ENCODE results near the gene PLCH1.

DNA sequence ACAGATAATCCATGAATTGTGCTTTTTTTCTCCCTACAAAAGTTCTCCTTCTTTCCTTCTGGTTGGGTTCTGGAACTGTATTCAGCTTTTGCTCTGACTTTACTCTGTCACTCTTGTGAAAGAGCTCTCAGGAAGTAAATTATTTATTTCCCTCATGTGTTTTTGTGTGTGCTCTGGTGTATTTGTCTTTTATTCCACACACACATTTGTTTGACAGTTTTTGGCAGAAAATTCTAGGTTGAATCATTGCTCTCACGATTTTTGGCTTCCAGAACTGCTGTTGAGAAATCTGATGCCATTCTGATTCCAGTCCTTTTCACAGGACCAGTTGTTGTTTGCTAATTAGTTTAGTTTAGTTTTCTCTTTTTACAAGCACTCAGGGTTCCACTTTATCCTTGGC lies 172.8 kb downstream of the PLCH1 start:
- TF ChIP-seq, protein P1, sequence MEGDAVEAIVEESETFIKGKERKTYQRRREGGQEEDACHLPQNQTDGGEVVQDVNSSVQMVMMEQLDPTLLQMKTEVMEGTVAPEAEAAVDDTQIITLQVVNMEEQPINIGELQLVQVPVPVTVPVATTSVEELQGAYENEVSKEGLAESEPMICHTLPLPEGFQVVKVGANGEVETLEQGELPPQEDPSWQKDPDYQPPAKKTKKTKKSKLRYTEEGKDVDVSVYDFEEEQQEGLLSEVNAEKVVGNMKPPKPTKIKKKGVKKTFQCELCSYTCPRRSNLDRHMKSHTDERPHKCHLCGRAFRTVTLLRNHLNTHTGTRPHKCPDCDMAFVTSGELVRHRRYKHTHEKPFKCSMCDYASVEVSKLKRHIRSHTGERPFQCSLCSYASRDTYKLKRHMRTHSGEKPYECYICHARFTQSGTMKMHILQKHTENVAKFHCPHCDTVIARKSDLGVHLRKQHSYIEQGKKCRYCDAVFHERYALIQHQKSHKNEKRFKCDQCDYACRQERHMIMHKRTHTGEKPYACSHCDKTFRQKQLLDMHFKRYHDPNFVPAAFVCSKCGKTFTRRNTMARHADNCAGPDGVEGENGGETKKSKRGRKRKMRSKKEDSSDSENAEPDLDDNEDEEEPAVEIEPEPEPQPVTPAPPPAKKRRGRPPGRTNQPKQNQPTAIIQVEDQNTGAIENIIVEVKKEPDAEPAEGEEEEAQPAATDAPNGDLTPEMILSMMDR (IDR thresholded peaks at IDR 0.05), result no peak
- no peak for TF ChIP-seq POLR2A (IDR thresholded peaks at IDR 0.05)

Data from uterus (tissue), 2 donors.